HCEC 1CT (cell line): Measurements from ENCODE around the gene PKD1L1.

Source experiments
- DNase-seq: peaks from one replicate; pipeline ENCODE4 v3.0.0-alpha.2; 2017

Gene PKD1L1

DNA sequence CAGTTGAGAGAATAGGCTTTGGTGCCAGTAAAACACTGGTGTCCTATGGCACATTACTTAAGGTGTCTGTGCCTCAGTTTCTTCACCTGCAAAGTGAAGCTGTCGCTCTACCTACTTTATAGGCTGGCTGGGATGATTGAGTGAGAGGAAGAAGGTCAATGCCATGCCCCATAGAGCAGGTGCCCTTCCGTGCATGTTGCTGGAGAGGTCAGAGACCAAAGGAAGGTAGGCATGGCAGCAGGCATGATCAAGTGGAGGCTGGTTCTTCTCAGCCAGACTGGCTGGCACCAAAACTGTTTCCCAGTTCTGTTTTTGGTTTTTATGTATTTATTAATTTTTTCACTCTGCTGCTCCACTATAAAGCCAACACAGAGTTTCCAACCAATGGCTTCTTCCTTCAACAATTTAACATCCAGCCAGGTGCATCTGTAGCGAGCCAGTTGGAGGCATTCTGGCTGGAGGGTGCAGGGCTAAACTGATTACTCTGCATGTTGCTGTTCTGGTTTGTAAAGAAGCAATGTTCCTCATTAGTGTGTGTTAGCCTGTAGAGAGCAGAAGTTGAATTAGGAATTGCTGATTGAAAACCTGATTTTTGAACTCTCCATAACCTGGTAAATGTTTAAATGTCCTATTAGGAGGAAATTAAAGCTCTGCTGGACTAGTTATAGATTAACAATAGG, 222.1 kb downstream of the PKD1L1 start:
- DNase-seq, result no peak

DNA sequence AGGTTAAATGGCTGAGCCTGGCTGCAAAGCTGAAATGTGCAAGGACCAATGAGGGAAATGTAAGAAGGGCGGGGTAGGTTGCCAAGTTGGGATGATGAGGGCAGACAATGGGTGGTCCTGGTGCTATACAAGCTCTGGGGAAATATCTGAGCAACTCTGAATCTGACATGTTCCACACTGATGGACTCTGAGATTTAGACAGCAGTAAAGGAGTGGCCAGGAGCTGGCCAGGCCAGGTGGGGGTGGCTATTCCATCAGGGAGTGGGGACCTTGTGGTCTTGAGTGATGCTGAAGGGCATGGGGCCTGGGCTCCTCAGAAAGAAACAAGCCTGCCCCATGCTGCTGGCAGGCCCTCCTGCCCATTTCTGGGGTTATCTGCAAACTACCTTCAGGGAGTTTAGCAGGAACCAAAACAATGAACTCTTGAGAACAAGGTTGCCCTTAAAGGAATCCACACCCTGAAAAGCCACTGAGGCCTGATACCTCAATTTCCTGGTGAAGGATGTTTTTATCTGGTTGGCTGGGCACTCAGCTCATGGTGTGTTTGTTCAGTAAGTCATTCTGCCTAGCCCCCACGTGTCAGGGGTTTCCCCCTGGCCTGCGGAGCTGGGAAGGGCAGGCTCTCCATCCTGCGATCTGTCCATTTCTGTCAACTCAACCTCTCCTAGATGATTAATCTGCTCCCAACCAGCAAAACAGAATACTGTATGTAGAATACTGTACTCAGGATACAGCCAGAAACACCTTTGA, 223.1 kb downstream of the PKD1L1 start:
- DNase-seq, result no peak
